HT-29 (cell line): ENCODE measurements around the gene SLC5A8. TPM values are rescaled to one million over a fixed set of nuclear protein-coding genes. Genes with fewer than 3 reads are reported as not detected.
"Not testable (repeated sequence)": the region's sequence is repeated elsewhere in the genome, so short reads cannot be mapped to it uniquely, and the experiment has no call there.

Experiments
- DNase-seq: peaks from one replicate; pipeline ENCODE4 v3.0.0-alpha.2; 2015; ENCODE audit warnings: low spot score
- small RNA-seq: library from RNA; depleted of rRNA; stranded (forward); fragments of <200 nt; gene quantifications from one replicate; pipeline ENCODE3, GENCODE V24; 2014
- total RNA-seq: library from RNA; depleted of rRNA; stranded (reverse); fragments of >200 nt; shearing (Covaris generic); gene quantifications from 2 replicates; pipeline ENCODE4 v1.2.3, GENCODE V29; 2014; rRNA removed

Gene SLC5A8
- total RNA-seq, 1 experiment from 2014 or later = not detected

- DNase-seq = peak; percentile 4
These were observed 37.7 kb downstream of the SLC5A8 start for GRCh38 chr12:101172316-101172715.

GRCh38 chr12:101168001-101168400 is 42.0 kb downstream of the SLC5A8 start:
- no peak for DNase-seq

GRCh38 chr12:101166866-101167265 is 43.2 kb downstream of the SLC5A8 start:
- DNase-seq = no peak

GRCh38 chr12:101165319-101165718 is 44.7 kb downstream of the SLC5A8 start:
- DNase-seq = no peak

GRCh38 chr12:101145777-101146431 is 64.1 kb downstream of the SLC5A8 start:
- not testable (repeated sequence) for DNase-seq

- DNase-seq = no peak
These were observed 82.4 kb downstream of the SLC5A8 start for GRCh38 chr12:101127521-101128219.

GRCh38 chr12:101117842-101118241 is 92.2 kb downstream of the SLC5A8 start:
- no peak for DNase-seq

- DNase-seq = no peak
These were observed 93.1 kb downstream of the SLC5A8 start for GRCh38 chr12:101116911-101117310.

- DNase-seq = no peak
These were observed 94.7 kb downstream of the SLC5A8 start for GRCh38 chr12:101115326-101115725.

- DNase-seq = no peak
These were observed 98.6 kb downstream of the SLC5A8 start for GRCh38 chr12:101111441-101111840.

- DNase-seq = no peak
These were observed 99.2 kb downstream of the SLC5A8 start for GRCh38 chr12:101110866-101111265.

GRCh38 chr12:101108130-101108529 is 101.9 kb downstream of the SLC5A8 start:
- DNase-seq = peak; percentile 14

- DNase-seq = no peak
These were observed 102.8 kb downstream of the SLC5A8 start for GRCh38 chr12:101107032-101107763.

Small RNA genes within 50 kb of the gene (small RNA-seq; reads per million reads assigned to genes)
- not detected for gene RNU6-768P

Other genes starting within 250 kb of the SLC5A8 start
- gene UTP20, start 69.9 kb upstream of the SLC5A8 start, total RNA-seq = 8.0 and 8.2 TPM in 2 replicates
- 29.6 and 32.6 TPM in 2 replicates for gene ARL1, start 197.5 kb upstream of the SLC5A8 start, total RNA-seq